Activated naive CD8-positive, alpha-beta T cell treated with anti-CD3 and anti-CD28 coated beads for 36 hours (primary cell): ENCODE measurements around the gene NOTCH1. TPM values are rescaled to one million over a fixed set of nuclear protein-coding genes. Genes with fewer than 3 reads are reported as not detected.

Source experiments
- DNase-seq: peaks from one replicate; pipeline ENCODE4 v3.0.0; 2021
- H3K27ac Mint-ChIP-seq: one replicate; pipeline ENCODE4 v1.8.0; 2022; ENCODE audit warnings: mild to moderate bottlenecking, moderate library complexity, mixed read lengths
- H3K27me3 Mint-ChIP-seq: one replicate; pipeline ENCODE4 v1.8.0; 2022; ENCODE audit warnings: mild to moderate bottlenecking, mixed read lengths
- H3K36me3 Mint-ChIP-seq: one replicate; pipeline ENCODE4 v1.8.0; 2021; ENCODE audit warnings: mild to moderate bottlenecking, mixed read lengths
- H3K4me1 Mint-ChIP-seq: one replicate; pipeline ENCODE4 v1.8.0; 2021; ENCODE audit warnings: mixed read lengths
- H3K4me3 Mint-ChIP-seq: one replicate; pipeline ENCODE4 v1.8.0; 2022; ENCODE audit warnings: mild to moderate bottlenecking, moderate library complexity, mixed read lengths
- H3K9me3 Mint-ChIP-seq: one replicate; pipeline ENCODE4 v1.8.0; 2022; ENCODE audit warnings: mixed read lengths
- total RNA-seq, 2 experiments: library from RNA; stranded (reverse); gene quantifications; one replicate each; pipeline ENCODE4 v1.2.3, GENCODE V29; 2021

The NOTCH1 gene
- total RNA-seq, 2 experiments from 2014 or later: 48.2 to 51.6 TPM

DNA sequence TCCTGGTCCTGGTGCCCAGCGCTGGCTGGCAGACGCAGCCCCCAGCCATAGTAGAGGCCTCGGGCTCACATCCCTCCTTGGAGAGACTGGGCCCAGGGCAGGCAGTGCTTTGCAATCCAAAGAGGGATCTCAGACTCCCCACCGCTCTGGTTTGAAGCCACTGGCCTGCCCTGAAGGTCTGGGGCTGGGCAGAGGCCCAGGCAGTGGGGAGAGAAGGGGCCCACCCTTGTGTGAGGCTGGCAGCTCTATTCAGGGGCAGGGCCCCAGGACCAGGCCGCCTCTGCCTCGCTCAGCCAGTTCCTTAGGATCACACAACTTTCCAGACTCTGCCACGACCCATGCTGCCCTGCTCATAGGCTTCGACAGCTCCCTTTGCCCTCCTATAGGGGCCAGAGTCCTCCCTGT is 52.3 kb downstream of the NOTCH1 start:
- Mint-ChIP-seq H3K4me3 (no peak overlapping the region), H3K27ac (no peak overlapping the region), H3K9me3 (no peaks in the 10 kb centered on the region), H3K36me3 (peaks cover 3% of the 10 kb centered on the region), H3K4me1 (no peaks in the 10 kb centered on the region), H3K27me3 (no peaks in the 10 kb centered on the region)
- no peak for DNase-seq

DNA sequence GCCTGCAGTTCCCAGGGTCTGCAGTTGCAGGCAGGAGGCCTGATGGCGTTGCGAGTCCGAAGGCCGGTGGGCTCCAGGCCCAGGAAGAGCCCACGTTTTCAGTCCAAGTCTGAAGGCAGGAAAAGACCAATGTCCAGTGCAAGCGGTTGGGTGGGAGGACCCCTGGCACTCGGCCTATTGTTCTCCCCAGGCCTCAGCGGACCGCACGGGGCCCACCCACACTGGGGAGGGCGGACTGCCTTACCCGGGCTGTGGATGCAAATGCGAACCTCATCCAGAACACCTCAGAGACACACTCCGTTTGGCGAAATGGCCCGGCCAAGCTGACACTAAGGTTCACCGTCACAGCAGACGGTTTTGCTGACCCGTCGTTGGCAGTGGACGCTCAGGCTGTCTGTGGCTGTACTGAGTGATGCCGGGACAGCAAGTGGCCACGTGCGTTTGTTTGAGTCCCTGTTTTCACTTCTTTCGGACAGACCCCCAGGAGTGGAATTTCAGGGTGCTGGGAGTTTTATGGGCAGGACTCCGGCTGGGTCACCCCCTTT is 52.8 kb downstream of the NOTCH1 start:
- H3K9me3 Mint-ChIP-seq: no peaks in the 10 kb centered on the region
- no peaks in the 10 kb centered on the region for H3K4me1 Mint-ChIP-seq
- peaks cover 3% of the 10 kb centered on the region for H3K36me3 Mint-ChIP-seq
- no peak for DNase-seq
- no peak overlapping the region for H3K4me3 Mint-ChIP-seq
- H3K27me3 Mint-ChIP-seq: no peaks in the 10 kb centered on the region
- H3K27ac Mint-ChIP-seq: no peak overlapping the region

DNA sequence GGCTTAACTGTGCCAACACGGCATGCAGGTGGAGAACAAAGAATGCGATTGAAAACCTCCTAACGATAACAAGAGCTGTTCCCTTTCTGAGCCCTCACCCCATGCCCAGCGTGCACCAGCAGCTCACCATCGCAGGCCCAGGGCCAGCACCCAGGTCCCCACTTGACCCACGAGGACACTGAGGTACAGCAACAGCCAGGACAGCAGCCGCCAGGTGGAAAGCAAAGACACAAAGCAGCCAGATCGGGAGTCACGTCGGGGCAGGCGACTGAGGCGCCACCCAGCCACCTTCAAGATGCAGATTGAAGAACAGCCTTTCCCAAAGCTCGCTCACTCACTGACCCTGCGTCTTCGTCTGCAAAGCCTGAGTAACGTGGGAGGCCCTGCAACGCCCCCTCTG is 56.1 kb downstream of the NOTCH1 start:
- DNase-seq: no peak
- peaks cover 4% of the 10 kb centered on the region for H3K4me1 Mint-ChIP-seq
- H3K27me3 Mint-ChIP-seq: no peaks in the 10 kb centered on the region
- H3K27ac Mint-ChIP-seq: no peak overlapping the region
- no peaks in the 10 kb centered on the region for H3K36me3 Mint-ChIP-seq
- H3K4me3 Mint-ChIP-seq: no peak overlapping the region
- H3K9me3 Mint-ChIP-seq: no peaks in the 10 kb centered on the region

DNA sequence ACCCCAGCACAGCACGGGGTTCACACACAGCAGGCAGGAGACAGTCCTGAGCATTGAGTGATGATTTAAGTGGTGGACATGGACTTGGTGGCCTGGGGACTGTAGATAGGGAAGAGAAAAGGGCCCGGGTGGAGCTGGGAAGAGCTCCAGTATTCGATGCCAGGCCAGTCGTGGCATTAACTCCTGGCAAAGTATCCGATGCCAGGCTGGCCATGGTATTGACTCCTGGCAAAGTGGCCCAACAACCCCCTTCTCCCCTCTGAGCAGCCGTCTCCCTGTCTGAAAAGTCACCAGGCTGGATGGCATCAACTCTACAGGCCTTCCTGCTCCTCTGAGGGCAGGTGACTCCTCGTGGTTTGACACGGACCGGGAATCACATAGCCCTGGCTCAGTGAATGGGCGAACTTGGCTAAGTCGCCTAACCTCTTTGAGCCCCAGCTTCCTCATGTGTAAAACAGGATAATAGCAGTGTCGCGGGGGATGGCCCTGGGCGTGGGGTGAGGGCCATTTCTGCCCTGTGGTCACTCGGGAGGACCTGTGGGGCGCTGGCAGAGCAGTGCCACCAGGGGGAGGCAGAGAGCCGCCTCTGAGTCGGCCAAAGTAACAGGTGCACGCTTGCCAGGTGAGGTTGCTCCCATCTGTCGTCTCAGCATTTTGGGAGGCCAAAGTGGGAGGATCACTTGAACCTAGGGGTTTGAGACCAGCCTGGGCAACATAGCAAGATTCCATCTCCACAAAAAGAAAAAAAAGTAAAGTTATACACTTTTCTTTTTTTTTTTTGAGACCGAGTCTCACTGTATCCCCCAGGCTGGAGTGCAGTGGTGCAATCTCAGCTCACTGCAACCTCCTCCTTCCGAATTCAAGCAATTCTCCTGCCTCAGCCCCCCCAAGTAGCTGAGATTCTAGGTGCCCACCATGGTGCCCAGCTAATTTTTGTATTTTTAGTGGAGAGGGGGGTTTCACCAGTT is 57.3 kb downstream of the NOTCH1 start:
- Mint-ChIP-seq H3K4me3 (no peak overlapping the region), H3K27me3 (no peaks in the 10 kb centered on the region), H3K36me3 (no peaks in the 10 kb centered on the region), H3K27ac (no peak overlapping the region), H3K9me3 (no peaks in the 10 kb centered on the region), H3K4me1 (peaks cover 5% of the 10 kb centered on the region)
- DNase-seq: peak; percentile 68

DNA sequence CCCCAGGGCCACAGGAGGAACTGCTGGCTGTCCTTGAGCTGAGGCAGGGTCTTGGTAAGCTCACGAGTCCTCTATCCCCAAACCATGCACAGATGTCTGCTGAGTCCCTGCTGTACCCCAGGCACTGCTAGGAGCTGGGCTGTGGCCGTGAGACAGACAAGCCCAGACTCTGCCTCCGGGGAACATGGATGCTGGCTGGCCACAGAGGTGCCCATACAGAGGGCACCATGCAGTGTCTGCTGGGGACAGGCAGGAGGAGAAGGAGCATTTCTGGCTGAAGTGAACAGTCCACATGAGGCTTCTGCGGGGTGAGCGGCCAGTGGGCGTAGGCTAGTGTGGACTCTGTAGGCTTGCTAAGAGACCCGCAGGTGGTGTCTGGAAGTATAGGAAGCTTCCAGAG is 58.2 kb downstream of the NOTCH1 start:
- H3K27ac Mint-ChIP-seq: no peak overlapping the region
- no peaks in the 10 kb centered on the region for H3K27me3 Mint-ChIP-seq
- H3K4me3 Mint-ChIP-seq: no peak overlapping the region
- no peak for DNase-seq
- no peaks in the 10 kb centered on the region for H3K9me3 Mint-ChIP-seq
- peaks cover 1% of the 10 kb centered on the region for H3K36me3 Mint-ChIP-seq
- H3K4me1 Mint-ChIP-seq: peaks cover 5% of the 10 kb centered on the region

DNA sequence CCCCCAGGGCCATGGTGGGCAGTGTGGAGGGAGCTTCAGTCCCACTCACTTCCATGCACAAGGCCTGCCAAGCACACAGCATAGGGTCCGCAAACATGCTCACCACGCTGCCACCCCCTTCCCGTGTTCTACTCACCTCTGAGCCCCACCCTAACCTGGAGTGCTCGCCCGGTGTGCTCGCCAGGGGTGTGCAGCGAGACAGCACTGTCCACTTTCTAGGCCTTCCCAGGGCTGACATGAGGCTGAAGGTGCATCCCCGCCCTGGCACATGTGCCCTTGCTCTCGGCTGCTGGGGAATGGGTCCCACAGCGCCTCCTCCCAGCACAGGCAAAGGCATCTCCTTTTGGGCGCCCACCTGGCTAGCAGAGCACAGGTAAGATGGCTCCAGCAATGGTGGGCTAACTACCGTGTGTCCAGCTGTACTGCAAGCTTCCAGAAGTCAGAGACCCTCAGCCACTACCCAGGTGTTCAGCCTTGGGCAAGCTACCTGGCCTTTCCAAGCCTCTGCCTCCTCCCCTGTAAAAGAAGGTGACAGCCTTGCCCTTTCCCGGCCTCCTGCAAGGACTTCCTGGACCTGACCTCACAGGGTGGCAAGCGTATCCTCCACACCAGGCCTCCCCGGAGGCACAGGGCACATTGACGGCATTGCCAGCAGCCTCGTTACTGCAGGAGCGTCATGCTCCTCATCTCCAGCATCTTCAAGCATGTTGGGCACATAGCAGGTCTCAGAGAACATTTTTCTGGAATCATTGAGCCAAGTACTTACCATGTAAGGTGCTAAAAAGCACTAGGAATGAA is 58.8 kb downstream of the NOTCH1 start:
- H3K9me3 Mint-ChIP-seq: no peaks in the 10 kb centered on the region
- H3K27me3 Mint-ChIP-seq: no peaks in the 10 kb centered on the region
- DNase-seq: no peak

DNA sequence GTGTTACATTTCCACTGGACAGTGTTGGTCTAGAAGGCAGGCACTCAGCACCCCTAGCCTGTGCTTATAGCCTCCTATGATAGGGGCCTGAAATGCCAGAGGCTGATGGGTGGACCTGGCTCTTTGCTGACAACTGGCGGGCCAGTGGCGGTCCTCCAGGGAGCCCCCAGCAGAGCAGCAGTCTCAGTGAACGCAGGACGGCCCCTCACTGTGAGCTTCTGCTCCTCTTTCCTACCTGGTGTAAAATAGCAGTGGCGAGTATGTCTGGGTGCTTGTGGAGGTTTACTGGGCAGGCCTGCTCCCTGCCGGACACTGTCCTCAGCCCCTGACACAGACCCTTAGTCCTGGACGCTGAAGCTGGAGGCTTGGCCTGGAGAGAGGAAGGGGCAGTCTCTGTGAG is 59.7 kb downstream of the NOTCH1 start:
- DNase-seq: no peak
- H3K27ac Mint-ChIP-seq: no peak overlapping the region
- no peak overlapping the region for H3K4me3 Mint-ChIP-seq
- peaks cover 13% of the 10 kb centered on the region for H3K4me1 Mint-ChIP-seq
- peaks cover 4% of the 10 kb centered on the region for H3K36me3 Mint-ChIP-seq
- H3K27me3 Mint-ChIP-seq: no peaks in the 10 kb centered on the region
- H3K9me3 Mint-ChIP-seq: no peaks in the 10 kb centered on the region

More for the DNA sequence above, 58.8 kb downstream of the NOTCH1 start:
- no peak overlapping the region for H3K27ac Mint-ChIP-seq
- peaks cover 5% of the 10 kb centered on the region for H3K4me1 Mint-ChIP-seq
- peaks cover 1% of the 10 kb centered on the region for H3K36me3 Mint-ChIP-seq
- no peak overlapping the region for H3K4me3 Mint-ChIP-seq

DNA sequence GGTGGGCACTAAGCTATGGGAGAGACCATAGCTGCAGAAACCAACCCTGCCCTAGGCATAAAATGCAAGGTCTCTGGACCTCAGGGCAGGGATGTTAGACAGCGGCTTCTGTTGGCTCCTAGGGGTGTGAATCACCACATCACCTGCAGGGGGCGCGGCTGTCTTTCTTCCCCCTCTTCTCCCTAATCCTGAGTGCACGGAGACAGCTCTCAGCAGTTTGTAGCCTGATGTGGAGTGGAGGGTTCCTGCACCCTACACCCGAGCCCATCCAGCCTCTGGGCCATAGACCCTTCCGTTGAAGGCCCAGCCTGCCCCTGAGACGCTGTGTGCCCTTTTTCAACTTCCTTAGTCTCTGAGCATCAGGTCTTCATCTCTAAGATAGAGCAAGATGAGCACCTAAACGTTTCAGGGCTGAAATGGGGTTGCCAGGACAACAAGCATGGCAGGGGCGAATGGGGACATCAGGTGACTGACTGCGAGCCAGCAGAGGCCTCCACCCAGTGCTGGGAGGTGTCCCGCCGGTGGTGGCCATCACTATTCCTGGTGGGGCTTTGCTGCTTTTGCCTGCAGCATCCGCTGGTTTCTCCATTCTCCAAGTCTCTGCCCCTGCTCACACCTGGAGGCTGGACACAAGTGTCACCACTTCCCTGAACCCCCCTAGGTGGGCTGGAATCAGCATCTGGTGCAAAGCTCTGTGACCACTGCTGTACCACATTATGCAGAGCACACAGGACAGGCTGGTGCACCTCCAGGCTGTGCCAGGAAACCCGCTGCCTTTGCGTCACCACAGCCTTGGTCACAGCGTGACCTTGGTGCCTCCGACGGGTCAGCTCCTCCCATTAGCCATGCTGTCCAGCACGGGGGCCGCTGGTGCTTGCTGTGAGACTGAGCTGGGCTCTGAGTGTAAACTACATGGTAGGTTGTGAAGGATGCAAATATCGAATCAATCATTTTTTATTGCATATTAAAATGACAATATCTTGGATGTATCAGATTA is 60.5 kb downstream of the NOTCH1 start:
- peak; percentile 75 for DNase-seq
- Mint-ChIP-seq H3K27me3 (no peaks in the 10 kb centered on the region), H3K27ac (no peak overlapping the region)

DNA sequence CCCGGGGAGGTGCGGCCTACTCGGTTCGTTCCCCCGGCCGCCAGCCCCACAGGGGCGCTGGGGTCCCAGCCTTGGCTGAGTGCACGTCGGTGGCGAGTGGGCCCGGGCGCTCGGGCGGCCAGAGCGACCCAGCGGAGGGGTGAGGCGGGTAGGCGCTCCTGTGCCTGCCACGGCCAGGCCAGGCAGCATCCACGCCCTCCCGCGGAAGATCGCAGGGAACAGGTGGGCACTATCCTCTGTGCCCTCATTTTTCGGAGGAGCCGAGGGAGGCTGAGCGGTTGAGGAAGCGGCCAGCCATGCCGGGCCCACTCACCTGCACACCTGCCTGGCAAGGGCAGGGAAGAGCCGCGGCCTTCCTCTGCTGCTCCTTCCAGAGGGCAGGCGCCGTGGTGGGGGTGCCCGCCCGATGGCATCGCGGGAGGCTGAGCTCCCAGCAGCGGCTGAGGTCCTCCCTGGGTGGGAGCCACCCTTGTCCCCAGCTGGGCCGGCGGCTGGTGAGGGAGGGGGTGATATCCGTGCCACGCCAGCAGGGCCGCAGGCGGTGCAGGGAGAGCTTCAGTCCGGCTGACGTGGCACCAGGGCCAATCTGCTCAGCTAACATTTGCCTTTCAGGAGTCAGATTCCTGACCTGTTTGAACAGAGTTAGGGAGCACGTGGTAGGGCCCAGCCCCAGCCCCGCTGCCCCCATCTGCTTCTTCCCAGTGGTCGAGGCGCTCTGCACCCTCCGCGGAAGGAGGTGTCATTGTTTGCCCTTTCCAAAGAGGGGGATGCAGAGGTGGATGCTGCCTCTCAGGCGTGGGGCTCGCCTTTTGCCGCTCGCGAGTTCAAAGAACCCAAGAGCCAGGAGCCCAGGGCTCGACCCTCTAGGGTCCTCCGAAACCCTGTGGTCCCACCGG is 61.4 kb downstream of the NOTCH1 start:
- H3K36me3 Mint-ChIP-seq: peaks cover 4% of the 10 kb centered on the region
- H3K27me3 Mint-ChIP-seq: no peaks in the 10 kb centered on the region
- H3K4me3 Mint-ChIP-seq: peak overlapping the region; percentile 40
- H3K27ac Mint-ChIP-seq: no peak overlapping the region
- DNase-seq: no peak
- H3K4me1 Mint-ChIP-seq: peaks cover 24% of the 10 kb centered on the region
- no peaks in the 10 kb centered on the region for H3K9me3 Mint-ChIP-seq

More for the DNA sequence above, 60.5 kb downstream of the NOTCH1 start:
- H3K4me3 Mint-ChIP-seq: peak overlapping the region; percentile 40
- peaks cover 17% of the 10 kb centered on the region for H3K4me1 Mint-ChIP-seq
- no peaks in the 10 kb centered on the region for H3K9me3 Mint-ChIP-seq
- H3K36me3 Mint-ChIP-seq: peaks cover 4% of the 10 kb centered on the region

DNA sequence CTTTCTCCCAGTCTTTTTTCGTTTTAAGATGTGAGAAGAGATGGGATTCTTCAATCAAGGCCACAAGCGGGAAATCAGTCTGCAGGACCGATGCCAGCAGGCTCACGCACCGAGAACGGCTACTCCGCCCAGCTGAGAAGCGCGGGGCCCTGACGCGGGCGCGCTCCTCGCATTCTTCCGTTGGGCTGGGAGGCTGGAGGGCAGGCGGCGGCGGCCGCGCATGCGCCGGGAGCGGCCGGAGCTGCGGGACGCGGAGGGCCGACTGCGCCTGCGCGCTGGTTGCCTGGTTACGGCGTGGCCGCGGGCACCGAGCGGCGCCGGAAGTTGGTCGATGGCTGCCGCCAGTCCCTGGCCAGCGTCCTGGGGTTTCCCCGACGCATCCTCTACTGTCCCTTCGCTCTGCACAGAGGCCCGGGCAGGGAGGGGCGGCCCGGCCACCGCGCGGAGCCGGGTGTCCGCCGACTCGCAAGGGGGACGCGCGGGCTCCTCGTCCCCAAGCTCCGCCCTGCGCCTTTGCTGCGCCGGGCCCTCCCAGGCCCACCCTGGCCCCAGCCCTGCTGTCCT is 62.2 kb downstream of the NOTCH1 start:
- Mint-ChIP-seq H3K36me3 (peaks cover 4% of the 10 kb centered on the region), H3K4me1 (peaks cover 26% of the 10 kb centered on the region), H3K27ac (peak overlapping the region; percentile 99), H3K9me3 (no peaks in the 10 kb centered on the region), H3K4me3 (peak overlapping the region; percentile 81), H3K27me3 (no peaks in the 10 kb centered on the region)
- peak; percentile 97 for DNase-seq

DNA sequence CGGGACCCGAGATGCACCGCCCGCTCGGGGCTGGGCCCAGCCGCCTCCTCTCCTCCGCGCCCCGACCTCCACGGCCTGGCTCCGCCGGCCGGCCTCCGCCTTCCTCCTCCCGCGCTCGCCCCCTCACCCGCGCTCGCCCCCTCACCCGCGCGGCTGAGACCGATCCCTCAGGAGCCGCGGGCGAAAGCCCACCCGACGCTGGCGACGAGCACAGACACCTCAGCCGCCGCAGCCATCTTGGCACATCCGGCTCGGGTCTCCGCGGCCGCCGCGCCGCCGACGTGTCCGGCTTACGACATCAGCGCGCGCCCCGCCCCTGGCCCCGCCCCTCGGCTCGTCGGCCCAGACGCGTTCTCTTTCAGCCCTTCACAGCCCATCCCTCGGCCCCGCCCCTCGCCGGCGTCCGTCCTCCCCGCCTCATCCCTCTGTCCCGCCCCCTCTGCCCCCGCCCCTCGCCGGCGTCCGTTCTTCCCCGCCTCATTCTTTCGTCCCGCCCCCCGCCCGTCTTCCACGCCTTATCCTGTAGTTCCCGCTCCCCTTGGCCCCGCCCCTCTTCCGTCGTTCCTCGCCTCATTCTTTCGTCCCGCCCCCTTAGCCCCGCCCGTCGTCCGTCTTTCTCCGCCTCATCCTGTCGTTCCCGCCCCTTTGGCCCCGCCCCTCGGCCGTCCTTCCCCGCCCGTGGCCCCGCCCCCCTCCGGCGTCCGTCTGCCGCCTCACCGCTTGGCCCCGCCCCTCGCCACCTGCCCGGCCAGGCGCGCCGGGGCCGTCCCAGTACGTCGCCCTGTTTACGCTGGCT is 62.9 kb downstream of the NOTCH1 start, which contains the start of gene SEC16A:
Gene SEC16A, minus strand, starts transcription at position 248 of the 796 bp plus-strand sequence. CDS start 5,425 bp downstream, outside the sequence.
- peak; percentile 100 for DNase-seq
- H3K27ac Mint-ChIP-seq: peak within 1 kb of the TSS; percentile 99
- peak within 1 kb of the TSS; percentile 98 for H3K4me3 Mint-ChIP-seq
- no peaks in the 10 kb centered on the region for H3K9me3 Mint-ChIP-seq
- peaks cover 8% of the 10 kb centered on the region for H3K36me3 Mint-ChIP-seq
- peaks cover 29% of the 10 kb centered on the region for H3K4me1 Mint-ChIP-seq
- no peaks in the 10 kb centered on the region for H3K27me3 Mint-ChIP-seq

DNA sequence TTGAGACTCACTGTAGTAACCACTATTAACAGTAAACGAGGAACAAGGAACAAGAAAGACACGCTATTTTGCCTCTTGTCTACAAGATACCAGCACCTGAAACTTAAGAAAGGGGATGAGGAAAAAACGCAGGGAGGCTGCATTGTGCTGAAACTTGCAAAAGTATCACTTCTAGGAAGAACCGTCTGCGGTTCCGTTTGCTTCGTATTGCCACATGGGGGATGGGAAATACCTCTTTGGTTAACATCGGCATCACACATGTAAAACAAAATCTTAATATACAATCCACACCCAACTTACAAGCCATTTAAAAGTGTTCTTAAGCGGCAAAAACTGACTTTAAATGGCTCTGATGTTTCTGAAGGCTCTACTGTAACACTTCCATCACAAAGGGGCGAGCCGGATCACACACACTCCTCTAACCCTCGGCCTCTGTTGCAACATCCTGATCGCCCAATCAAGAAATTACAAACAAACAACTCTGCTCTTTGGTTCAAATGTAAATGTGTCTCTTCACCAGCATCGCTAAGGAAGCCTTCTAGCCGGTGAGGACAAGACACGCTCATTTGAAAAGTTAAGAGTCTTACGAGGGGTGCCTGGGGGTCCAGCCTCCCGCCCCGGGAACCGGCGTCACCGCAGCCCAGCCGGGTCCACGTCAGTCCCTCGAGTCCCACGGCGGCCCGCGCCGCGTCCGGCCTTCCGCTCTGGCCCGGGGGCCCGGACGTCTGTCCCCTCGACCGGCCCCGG is 63.6 kb downstream of the NOTCH1 start:
- Mint-ChIP-seq H3K4me1 (peaks cover 31% of the 10 kb centered on the region), H3K36me3 (peaks cover 10% of the 10 kb centered on the region), H3K27me3 (no peaks in the 10 kb centered on the region), H3K9me3 (no peaks in the 10 kb centered on the region), H3K27ac (peak overlapping the region; percentile 92), H3K4me3 (peak overlapping the region; percentile 98)
- peak; percentile 27 for DNase-seq
